M059J (cell line): ENCODE measurements around the gene MLLT11. TPM values are rescaled to one million over a fixed set of nuclear protein-coding genes. Genes with fewer than 3 reads are reported as not detected.

ENCODE experiments used
- total RNA-seq: library from RNA; depleted of rRNA; stranded (reverse); fragments of >200 nt; shearing (Covaris generic); gene quantifications from 2 replicates; pipeline ENCODE4 v1.2.3, GENCODE V29; 2014; rRNA removed

MLLT11 gene
- total RNA-seq, 1 experiment from 2014 or later: 43.2 TPM

Other genes with a start within 250 kb of the MLLT11 start
- 30.2 and 38.7 TPM in 2 replicates for gene ARNT, start 183.8 kb upstream of the MLLT11 start, total RNA-seq
- gene CTXND2, start 173.3 kb upstream of the MLLT11 start, total RNA-seq: not detected in 2 replicates
- gene SETDB1, start 134.0 kb upstream of the MLLT11 start, total RNA-seq: 27.8 and 31.6 TPM in 2 replicates
- 156 and 178 TPM in 2 replicates for gene CERS2, start 85.6 kb upstream of the MLLT11 start, total RNA-seq
- 0.25 TPM in 1 of 2 replicates, not detected in the other for gene ANXA9, start 78.1 kb upstream of the MLLT11 start, total RNA-seq
- gene MINDY1, start 53.5 kb upstream of the MLLT11 start, total RNA-seq: 7.0 and 8.9 TPM in 2 replicates
- 21.4 and 26.6 TPM in 2 replicates for gene PRUNE1, start 51.9 kb upstream of the MLLT11 start, total RNA-seq
- 0.10 and 0.17 TPM in 2 replicates for gene BNIPL, start 23.8 kb upstream of the MLLT11 start, total RNA-seq
- gene C1orf56, start 12.6 kb upstream of the MLLT11 start, total RNA-seq: 2.3 and 3.6 TPM in 2 replicates
- 56.2 and 65.4 TPM in 2 replicates for gene CDC42SE1, start 775 bp upstream of the MLLT11 start, total RNA-seq
- 6.2 and 11.4 TPM in 2 replicates for gene GABPB2, start 10.4 kb downstream of the MLLT11 start, total RNA-seq
- gene SEMA6C, start 86.2 kb downstream of the MLLT11 start, total RNA-seq: 0.12 and 0.79 TPM in 2 replicates
- gene TNFAIP8L2, start 96.3 kb downstream of the MLLT11 start, total RNA-seq: not detected in 2 replicates
- 7.6 and 9.7 TPM in 2 replicates for gene LYSMD1, start 105.5 kb downstream of the MLLT11 start, total RNA-seq
- gene SCNM1, start 105.7 kb downstream of the MLLT11 start, total RNA-seq: 82.1 and 92.2 TPM in 2 replicates
- not detected in 2 replicates for gene TMOD4, start 115.6 kb downstream of the MLLT11 start, total RNA-seq
- gene VPS72, start 129.8 kb downstream of the MLLT11 start, total RNA-seq: 76.6 and 84.3 TPM in 2 replicates
- gene PIP5K1A, start 138.2 kb downstream of the MLLT11 start, total RNA-seq: 78.6 and 82.6 TPM in 2 replicates
- 285 and 291 TPM in 2 replicates for gene PSMD4, start 194.3 kb downstream of the MLLT11 start, total RNA-seq
- 14.3 and 27.3 TPM in 2 replicates for gene ZNF687, start 221.9 kb downstream of the MLLT11 start, total RNA-seq